Endodermal cell (in vitro differentiated cells): ENCODE measurements around the gene WDR73. TPM values are rescaled to one million over a fixed set of nuclear protein-coding genes. Genes with fewer than 3 reads are reported as not detected.
A peak's percentile ranks its signal among the peaks of the same experiment; 100 is the strongest.

ENCODE experiments used
- DNase-seq: peaks from one replicate; pipeline ENCODE4 v3.0.0-alpha.2; 2017
- H3K27ac ChIP-seq: 2 replicates; pipeline ENCODE4 v1.5.1; 2013; ENCODE audit warnings: mild to moderate bottlenecking, low read depth, low read length, moderate library complexity
- H3K27me3 ChIP-seq: 2 replicates; pipeline ENCODE4 v1.6.1; 2013; ENCODE audit warnings: mild to moderate bottlenecking, low read length, moderate library complexity; ENCODE audit not compliant: insufficient read depth, control insufficient read depth, poor library complexity, severe bottlenecking
- H3K36me3 ChIP-seq: 2 replicates; pipeline ENCODE4 v1.7.0; 2013; ENCODE audit warnings: mild to moderate bottlenecking, low read length, moderate library complexity; ENCODE audit not compliant: control insufficient read depth, insufficient read depth
- H3K4me1 ChIP-seq: one replicate; pipeline ENCODE4 v1.7.0; 2013; ENCODE audit warnings: low read length; ENCODE audit not compliant: control insufficient read depth, insufficient read depth
- H3K4me3 ChIP-seq: 2 replicates; pipeline ENCODE4 v1.5.1; 2013; ENCODE audit warnings: mild to moderate bottlenecking, low read length, moderate library complexity
- H3K9ac ChIP-seq: 2 replicates; pipeline ENCODE4 v1.6.1; 2013; ENCODE audit warnings: mild to moderate bottlenecking, low read length, moderate library complexity; ENCODE audit not compliant: poor library complexity, severe bottlenecking; ENCODE audit errors: extremely low read depth
- H3K9me3 ChIP-seq: 2 replicates; pipeline ENCODE4 v1.6.1; 2013; ENCODE audit warnings: mild to moderate bottlenecking, low read length, moderate library complexity; ENCODE audit not compliant: control insufficient read depth
- H3K27ac Mint-ChIP-seq: 2 replicates; pipeline ENCODE4 v1.8.0; 2020; ENCODE audit warnings: mixed read lengths
- H3K27me3 Mint-ChIP-seq: 2 replicates; pipeline ENCODE4 v1.8.0; 2021; ENCODE audit warnings: mild to moderate bottlenecking, mixed read lengths; ENCODE audit not compliant: insufficient read depth
- H3K36me3 Mint-ChIP-seq: 2 replicates; pipeline ENCODE4 v1.8.0; 2020; ENCODE audit warnings: low read depth, mixed read lengths
- H3K4me1 Mint-ChIP-seq: 2 replicates; pipeline ENCODE4 v1.8.0; 2020; ENCODE audit warnings: mixed read lengths
- H3K4me3 Mint-ChIP-seq: 2 replicates; pipeline ENCODE4 v1.8.0; 2020; ENCODE audit warnings: mild to moderate bottlenecking, moderate library complexity, mixed read lengths
- H3K9me3 Mint-ChIP-seq: 2 replicates; pipeline ENCODE4 v1.8.0; 2020; ENCODE audit warnings: mild to moderate bottlenecking, mixed read lengths
- whole genome bisulfite sequencing, 2 experiments: methylation state at CpG; one replicate each; pipeline versions ENCODE4 v1.1.5 to v1.1.7; 2013; ENCODE audit warnings: missing lambda C conversion rate in 2 of 2, mixed read lengths in 1 of 2; ENCODE audit not compliant: insufficient coverage in 1 of 2, insufficient read length in 1 of 2; 5-methylcytosine and 5-hydroxymethylcytosine counted together
- total RNA-seq, 2 donors: library from RNA; stranded (reverse); fragmentation: NEBNext Ultra II Directional in 1 of 2; extraction: Animal tissue kit (Norgen Biotek cat#: 25700) in 1 of 2; gene quantifications; 2 replicates in 1 of 2; 3 replicates in 1 of 2; pipeline ENCODE4 v1.2.1, GENCODE V29; 2021
- TF ChIP-seq, protein P1 (sequence below): fragments of 200-600 bp; sonication (generic); conservative IDR thresholded peaks from 2 replicates; pipeline ENCODE4 v1.5.0; 2021; ENCODE audit warnings: antibody characterized with exemption, mild to moderate bottlenecking

WDR73 gene
- total RNA-seq, 2 donors from 2014 or later: 44.1 to 46.8 TPM

- Mint-ChIP-seq H3K36me3 (peaks cover 6% of the 10 kb centered on the region), H3K27ac (peak overlapping the region; percentile 53), H3K27me3 (no peaks in the 10 kb centered on the region), H3K9me3 (no peaks in the 10 kb centered on the region), H3K4me3 (no peak overlapping the region), H3K4me1 (no peaks in the 10 kb centered on the region)
- TF ChIP-seq, protein P1, sequence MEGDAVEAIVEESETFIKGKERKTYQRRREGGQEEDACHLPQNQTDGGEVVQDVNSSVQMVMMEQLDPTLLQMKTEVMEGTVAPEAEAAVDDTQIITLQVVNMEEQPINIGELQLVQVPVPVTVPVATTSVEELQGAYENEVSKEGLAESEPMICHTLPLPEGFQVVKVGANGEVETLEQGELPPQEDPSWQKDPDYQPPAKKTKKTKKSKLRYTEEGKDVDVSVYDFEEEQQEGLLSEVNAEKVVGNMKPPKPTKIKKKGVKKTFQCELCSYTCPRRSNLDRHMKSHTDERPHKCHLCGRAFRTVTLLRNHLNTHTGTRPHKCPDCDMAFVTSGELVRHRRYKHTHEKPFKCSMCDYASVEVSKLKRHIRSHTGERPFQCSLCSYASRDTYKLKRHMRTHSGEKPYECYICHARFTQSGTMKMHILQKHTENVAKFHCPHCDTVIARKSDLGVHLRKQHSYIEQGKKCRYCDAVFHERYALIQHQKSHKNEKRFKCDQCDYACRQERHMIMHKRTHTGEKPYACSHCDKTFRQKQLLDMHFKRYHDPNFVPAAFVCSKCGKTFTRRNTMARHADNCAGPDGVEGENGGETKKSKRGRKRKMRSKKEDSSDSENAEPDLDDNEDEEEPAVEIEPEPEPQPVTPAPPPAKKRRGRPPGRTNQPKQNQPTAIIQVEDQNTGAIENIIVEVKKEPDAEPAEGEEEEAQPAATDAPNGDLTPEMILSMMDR: no peak
- Histone ChIP-seq H3K27ac (no peak overlapping the region), H3K9ac (no peak overlapping the region), H3K27me3 (no peaks in the 10 kb centered on the region), H3K4me3 (no peak overlapping the region), H3K4me1 (peaks cover 2% of the 10 kb centered on the region), H3K9me3 (no peaks in the 10 kb centered on the region), H3K36me3 (peaks cover 20% of the 10 kb centered on the region)
- DNase-seq: no peak
- 95 to 96% methylated on average over 6 to 7 of the region's 8 CpGs for WGBS, 2 experiments
These were observed 45.6 kb upstream of the WDR73 start for GRCh38 chr15:84699538-84700191.

- no peak overlapping the region for H3K9ac ChIP-seq
- H3K27ac ChIP-seq: no peak overlapping the region
- DNase-seq: no peak
- no peak overlapping the region for H3K4me3 ChIP-seq
- no peaks in the 10 kb centered on the region for H3K27me3 ChIP-seq
- Mint-ChIP-seq H3K9me3 (no peaks in the 10 kb centered on the region), H3K4me3 (no peak overlapping the region), H3K4me1 (no peaks in the 10 kb centered on the region), H3K27ac (no peak overlapping the region), H3K27me3 (no peaks in the 10 kb centered on the region), H3K36me3 (peaks cover 4% of the 10 kb centered on the region)
- TF ChIP-seq, protein P1: no peak
- WGBS, 2 experiments: no CpG with 5 or more reads among the region's 1 CpG
- H3K4me1 ChIP-seq: peaks cover 2% of the 10 kb centered on the region
- H3K9me3 ChIP-seq: no peaks in the 10 kb centered on the region
- H3K36me3 ChIP-seq: no peaks in the 10 kb centered on the region
These were observed 43.3 kb upstream of the WDR73 start for GRCh38 chr15:84697236-84697990.

GRCh38 chr15:84696757-84697156 lies 42.7 kb upstream of the WDR73 start:
- no peak overlapping the region for H3K4me3 Mint-ChIP-seq
- Histone ChIP-seq H3K36me3 (no peaks in the 10 kb centered on the region), H3K27me3 (no peaks in the 10 kb centered on the region), H3K9me3 (no peaks in the 10 kb centered on the region), H3K4me1 (peaks cover 2% of the 10 kb centered on the region), H3K4me3 (no peak overlapping the region), H3K9ac (no peak overlapping the region), H3K27ac (no peak overlapping the region)
- TF ChIP-seq, protein P1: no peak
- no peak for DNase-seq
- peaks cover 4% of the 10 kb centered on the region for H3K36me3 Mint-ChIP-seq
- WGBS, 2 experiments: 100% methylated on average over 3 to 4 of the region's 4 CpGs
- H3K27ac Mint-ChIP-seq: no peak overlapping the region
- no peaks in the 10 kb centered on the region for H3K27me3 Mint-ChIP-seq
- H3K4me1 Mint-ChIP-seq: no peaks in the 10 kb centered on the region
- H3K9me3 Mint-ChIP-seq: no peaks in the 10 kb centered on the region
